HG02938 (cell line): ENCODE data around the gene APCDD1L.
"Not testable (repeated sequence)": the region's sequence is repeated elsewhere in the genome, so short reads cannot be mapped to it uniquely, and the experiment has no call there.

Source experiments
- ATAC-seq: cut with Tn5 transposase; IDR thresholded peaks from one replicate; pipeline ENCODE4 v1.9.1; 2021; ENCODE audit warnings: mild to moderate bottlenecking, moderate library complexity; ENCODE audit not compliant: unreplicated experiment

The APCDD1L gene

DNA sequence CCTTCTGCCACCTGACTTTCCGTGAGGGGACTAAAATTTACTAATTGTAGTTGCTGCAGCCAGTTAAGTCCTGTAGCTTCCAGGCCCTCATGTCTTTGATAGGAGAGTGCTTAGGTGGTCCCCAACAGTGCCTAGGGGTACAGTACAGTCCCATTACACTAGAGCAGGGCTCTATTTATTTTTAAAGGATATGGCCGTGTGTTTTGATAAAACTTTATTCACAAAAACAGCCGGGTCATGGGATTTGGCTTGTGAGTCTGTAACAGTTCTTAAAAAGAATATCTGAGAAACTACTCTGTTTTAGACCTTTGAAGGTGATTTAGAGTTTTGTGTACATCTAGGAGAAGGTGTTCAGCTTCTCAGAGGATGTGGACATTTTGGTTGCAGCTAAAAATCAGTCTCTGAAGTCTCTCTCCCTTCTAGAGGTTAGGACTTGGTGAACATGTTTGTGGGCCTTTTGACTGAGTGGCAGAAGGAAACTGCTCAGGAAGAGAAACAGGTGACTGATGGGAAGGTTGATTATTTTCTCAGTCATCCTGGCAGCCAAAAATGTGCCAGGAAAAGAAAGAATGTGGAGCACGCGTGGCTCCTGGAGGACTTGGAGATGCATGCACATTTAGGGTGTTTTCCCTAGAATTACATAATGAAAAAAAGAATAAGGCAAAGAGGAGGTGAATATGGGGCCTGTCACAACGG is 68.8 kb downstream of the APCDD1L start:
- no peak for ATAC-seq

- ATAC-seq: no peak
These were observed 70.4 kb downstream of the APCDD1L start for GRCh38 chr20:58444746-58445255.

GRCh38 chr20:58441723-58442122 is 73.5 kb downstream of the APCDD1L start:
- ATAC-seq: no peak

DNA sequence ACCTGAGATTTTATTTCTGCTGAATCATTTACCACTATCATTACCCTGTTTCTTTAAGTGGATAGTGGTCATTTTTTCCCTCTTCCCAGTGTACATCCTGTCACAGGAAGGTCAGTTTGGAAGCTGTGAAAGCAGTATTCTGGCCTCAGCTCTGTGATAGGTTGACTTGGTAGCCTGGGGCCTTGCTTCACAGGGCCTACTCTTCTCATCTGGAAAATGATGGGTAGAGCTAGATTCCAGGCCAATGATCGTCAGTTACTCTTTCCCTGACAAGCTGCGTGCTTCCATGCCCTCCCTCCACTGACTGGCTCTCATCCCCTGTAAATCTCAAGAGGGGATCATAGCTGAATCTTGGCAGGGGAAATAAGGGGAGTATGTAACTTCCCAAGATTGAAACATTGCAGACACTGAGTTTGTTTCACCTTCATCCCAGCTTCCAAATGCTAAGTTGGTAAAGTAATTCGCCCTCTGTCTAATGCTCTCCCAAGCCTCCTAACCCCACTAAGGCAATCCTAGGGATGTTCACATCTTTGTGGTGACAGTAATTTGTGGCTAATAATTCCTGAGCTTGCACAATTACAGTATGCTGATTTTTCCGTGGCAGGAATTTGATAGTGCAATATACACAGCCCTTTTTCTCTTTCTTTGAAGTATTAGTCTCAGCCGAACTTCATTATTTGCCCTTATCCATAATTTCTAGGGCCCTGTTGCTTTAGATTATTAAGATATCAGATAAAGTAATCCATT is 75.0 kb downstream of the APCDD1L start:
- no peak for ATAC-seq

- no peak for ATAC-seq
These were observed 76.0 kb downstream of the APCDD1L start for GRCh38 chr20:58438970-58439808.

DNA sequence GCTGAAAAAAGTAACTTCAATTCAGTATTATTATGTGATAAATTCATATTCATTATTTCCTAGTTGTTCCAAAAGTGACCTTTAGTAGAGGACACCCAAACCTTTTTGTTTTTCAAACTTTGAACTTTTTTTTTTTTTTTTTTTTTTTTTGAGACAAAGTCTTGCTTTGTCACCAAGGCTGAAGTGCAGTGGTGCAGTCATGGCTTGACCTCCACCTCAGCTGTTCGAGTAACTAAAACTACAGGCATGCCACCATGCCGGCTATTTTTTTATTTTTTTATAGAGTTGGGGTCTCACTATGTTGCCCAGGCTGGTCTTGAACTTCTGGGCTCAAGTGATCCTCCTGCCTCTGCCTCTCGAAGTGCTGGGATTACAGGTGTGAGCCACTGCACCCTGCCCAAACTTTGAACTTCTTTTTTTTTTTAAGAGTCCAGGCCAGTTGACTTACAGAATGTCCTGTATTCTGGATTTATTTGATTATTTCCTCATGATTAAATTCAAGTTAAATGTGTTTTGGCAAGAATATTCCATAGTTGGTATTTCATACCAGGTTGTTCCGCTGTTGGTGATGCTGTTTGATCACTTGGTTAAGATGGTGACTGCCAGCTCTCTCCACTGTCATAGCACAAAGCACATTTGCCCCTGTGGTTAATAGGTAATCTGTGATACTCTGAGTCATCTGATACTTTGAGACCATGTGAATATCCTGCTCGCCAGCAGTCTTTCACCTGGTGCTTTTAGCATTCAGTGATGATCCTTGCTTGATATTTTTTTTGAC is 78.1 kb downstream of the APCDD1L start:
- peak; percentile 90 for ATAC-seq

DNA sequence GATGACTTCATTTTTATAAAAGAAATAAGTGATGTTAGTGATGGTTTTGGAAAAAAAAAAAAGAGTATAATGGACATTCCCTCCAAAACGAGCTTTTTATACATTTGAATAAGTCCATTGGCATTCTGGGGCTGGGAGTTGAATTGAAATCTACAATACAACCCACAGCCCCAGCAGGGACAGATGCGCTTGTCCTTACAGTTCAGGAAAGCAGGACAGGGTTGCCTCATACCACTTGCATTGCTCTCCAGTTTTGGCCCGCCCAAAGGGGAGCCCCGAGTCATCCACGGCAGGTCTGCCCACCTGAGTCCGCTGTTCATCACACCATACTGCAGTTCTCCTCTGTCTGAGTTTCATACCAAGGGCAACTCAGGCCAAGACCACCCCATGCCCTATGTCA is 80.0 kb downstream of the APCDD1L start:
- ATAC-seq: no peak

GRCh38 chr20:58434326-58434725 is 80.9 kb downstream of the APCDD1L start:
- no peak for ATAC-seq

DNA sequence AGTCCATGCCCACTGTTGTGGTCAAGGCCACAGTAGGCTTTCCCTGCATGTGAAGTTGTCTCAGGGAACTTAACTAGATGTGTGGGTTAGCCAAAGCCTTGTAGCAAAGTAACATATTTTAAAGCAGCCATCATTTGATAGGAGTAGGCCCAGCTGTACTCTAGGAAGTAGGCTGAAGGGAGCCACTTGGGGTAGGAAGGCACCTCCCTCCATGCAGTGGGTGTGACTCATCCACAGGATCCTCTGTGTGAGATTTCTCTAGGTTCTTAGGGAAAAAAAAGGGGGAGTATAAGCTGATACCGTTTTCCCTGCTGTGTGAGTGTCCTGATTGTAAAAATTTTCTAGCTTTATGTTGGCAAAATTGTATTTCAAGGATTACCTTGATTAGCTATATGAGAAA is 81.4 kb downstream of the APCDD1L start:
- ATAC-seq: no peak

- no peak for ATAC-seq
These were observed 82.1 kb downstream of the APCDD1L start for GRCh38 chr20:58433029-58433647.

DNA sequence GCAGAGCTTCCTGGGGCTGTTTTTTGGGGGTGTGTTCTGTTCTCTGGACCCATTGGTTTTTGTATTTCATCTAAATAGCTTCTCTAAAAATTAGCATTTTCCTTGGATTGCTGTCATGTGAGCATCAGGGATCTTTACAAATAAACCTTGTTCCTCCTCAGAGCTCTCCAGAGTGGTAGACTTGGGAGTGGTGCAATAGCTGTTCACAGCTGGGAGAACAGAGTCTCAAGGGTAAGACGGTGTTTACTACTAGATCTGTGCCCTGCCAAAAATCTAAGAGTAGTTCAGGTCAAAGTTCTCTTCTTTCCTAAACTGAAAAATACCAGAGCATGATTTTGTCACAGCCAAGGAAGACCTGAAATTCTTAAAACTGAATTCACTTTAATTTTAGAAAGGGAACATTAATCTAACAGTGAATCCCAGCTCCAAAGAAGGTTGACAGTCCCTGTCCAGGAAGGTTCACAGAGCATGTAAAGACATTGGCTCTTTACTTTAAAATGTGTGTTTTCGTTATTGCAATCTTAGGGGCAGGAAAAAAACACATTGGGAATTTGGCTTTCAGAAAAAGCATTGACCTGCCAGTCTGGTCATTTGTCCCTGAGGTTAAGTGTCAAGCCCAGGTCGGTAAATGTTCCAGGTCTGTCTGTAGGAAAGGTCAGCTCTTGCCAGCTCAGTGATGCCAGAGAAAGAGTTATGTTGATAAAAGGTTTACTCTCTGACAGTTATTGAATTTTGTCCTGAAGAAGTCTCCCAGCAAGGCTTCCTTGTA is 82.8 kb downstream of the APCDD1L start:
- no peak for ATAC-seq

DNA sequence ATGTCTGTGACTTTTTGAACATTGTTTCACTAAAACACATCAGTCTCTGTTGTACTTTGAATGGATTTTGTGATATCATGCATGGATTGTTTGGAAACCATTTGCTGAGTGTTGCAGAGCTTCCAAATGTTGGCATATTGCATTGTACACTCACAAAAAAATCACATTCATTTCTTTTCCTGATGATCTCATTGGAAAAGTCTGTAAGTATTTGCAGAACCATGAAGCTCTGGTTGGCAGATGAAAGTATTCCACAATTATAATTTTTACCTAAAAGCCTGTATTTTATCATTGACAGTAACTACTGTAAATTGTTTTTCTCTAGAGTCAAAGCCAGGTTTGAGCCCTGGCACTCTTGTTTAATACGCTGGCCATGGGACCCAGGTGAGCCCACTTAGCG is 84.1 kb downstream of the APCDD1L start:
- ATAC-seq: no peak

DNA sequence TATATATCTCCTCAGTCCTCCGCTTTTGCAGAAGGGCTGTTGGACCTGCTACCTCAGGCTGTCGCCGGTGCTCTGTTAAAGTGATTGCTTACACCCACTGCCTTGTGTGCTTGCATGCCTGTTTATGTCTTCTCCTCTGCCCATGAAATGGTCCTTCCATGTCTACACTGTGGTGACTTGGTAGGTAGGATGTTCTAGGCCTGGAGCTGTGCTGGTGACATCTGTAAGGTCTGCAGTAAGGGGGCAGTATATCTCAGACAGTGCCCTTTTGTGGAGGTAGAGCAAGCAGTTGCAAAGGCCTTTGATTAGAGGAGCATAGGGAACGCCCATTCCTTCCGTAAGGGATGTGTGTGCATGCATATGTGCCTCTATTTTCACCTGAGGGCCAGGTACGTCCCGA is 85.9 kb downstream of the APCDD1L start:
- no peak for ATAC-seq

GRCh38 chr20:58428364-58428763 is 86.8 kb downstream of the APCDD1L start:
- ATAC-seq: no peak

DNA sequence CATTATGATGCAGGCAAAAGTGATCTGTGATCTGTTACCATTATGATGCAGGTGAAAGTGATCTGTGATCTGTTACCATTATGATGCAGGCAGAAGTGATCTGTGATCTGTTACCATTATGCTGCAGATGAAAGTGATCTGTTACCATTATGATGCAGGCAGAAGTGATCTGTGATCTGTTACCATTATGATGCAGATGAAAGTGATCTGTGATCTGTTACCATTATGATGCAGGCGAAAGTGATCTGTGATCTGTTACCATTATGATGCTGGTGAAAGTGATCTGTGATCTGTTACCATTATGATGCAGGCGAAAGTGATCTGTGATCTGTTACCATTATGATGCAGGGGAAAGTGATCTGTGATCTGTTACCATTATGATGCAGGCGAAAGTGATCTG is 87.6 kb downstream of the APCDD1L start:
- not testable (repeated sequence) for ATAC-seq

DNA sequence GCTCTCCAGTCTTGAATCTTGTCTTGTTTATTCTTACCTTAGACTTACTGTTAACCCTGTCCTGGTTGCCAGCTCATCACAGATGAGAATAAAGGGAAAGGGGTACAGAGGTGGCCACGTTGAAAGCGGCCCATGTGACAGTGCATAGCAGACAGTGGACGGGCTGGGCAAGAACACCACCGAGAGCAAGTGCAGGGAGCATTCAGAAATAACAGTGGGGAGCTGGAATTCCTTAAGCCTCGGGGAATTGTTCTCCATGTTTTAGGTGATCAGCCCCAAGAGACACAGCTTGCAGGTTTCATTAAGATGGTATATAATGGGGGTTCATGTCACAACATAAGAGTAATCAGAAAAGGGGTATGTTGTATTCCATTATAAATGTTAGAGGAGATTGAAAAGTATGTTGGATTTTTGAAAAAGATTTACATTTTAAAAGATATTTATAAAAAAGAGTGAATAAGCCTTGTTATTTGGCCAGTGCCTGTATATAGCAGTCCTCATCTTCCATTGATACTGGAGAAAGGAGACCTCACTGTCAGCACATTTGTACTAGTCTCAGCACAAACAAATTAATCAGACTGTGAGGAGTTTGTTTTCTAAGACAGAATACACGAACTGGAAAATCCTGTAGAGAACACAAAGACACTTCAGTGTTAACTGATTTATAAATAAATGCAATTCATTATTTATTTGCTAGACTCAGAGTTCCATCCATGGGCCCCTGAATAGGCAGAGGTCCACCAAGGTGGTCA is 90.8 kb downstream of the APCDD1L start:
- no peak for ATAC-seq

GRCh38 chr20:58421497-58421850 is 93.7 kb downstream of the APCDD1L start:
- no peak for ATAC-seq

DNA sequence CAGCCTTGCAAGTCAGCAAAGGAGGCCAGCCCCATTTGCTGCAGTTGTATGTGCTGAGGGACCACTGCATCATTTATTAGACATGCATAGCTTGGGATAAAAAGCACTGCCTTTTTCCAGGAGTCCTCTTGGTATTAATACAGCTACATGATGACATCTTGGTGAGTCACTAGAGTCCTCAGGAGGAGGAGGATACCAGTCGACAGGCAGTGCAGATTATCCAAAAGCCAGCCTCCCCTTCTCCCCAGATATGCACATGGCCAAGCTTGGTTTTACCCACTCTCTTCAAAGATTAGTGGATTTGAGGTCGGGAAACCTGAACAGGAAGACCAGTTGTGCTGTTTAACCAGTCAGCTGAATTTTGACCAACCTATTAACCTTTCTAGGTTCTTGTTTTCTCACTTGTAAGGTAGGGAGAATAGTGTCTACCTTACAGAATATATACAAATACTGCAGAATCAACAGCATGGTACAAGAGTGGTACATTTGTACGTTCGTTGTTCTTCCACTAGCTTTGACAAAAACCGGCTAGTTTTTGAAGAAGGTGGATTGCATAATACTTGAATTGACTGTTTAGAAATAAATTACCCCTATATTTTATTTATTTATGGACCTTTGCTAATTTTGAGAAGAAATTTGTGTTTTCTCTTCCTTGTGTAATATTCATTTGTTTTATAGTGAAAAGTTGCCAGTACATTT is 94.3 kb downstream of the APCDD1L start:
- ATAC-seq: no peak
